K562 (cell line): Measurements from ENCODE around the gene ZMYND8. TPM values are rescaled to one million over a fixed set of nuclear protein-coding genes. Genes with fewer than 3 reads are reported as not detected.

Experiments
- BCOR ChIP-seq: fragments of 450-650 bp; IDR thresholded peaks from 2 replicates; pipeline ENCODE4 v1.6.1; 2016
- DMBX1 ChIP-seq: fragments of 250-450 bp; sonication (Bioruptor Pico); IDR thresholded peaks from 2 replicates; pipeline ENCODE4 v1.8.0; 2022; ENCODE audit warnings: inconsistent platforms, mild to moderate bottlenecking, moderate library complexity, borderline replicate concordance
- DPF2 ChIP-seq: fragments of 450-650 bp; IDR thresholded peaks from 2 replicates; pipeline ENCODE4 v1.6.1; 2016
- HCFC1 ChIP-seq: IDR thresholded peaks from 2 replicates; pipeline ENCODE4 v1.6.1; 2012; ENCODE audit warnings: low read depth, low read length, improper control_type of control experiment
- HMBOX1 ChIP-seq: sonication (generic); IDR thresholded peaks from 2 replicates; pipeline ENCODE4 v1.6.1; 2016
- LARP7 ChIP-seq: fragments of 450-650 bp; IDR thresholded peaks from 2 replicates; pipeline ENCODE4 v1.6.1; 2016
- MAFG ChIP-seq: fragments of 450-650 bp; conservative IDR thresholded peaks from 2 replicates; pipeline ENCODE4 v1.6.1; 2016; ENCODE audit warnings: missing genetic modification characterization, missing compliant biosample characterization
- PHF8 ChIP-seq: fragments of 200-600 bp; sonication (generic); IDR thresholded peaks from 2 replicates; pipeline ENCODE4 v1.6.1; 2012; ENCODE audit warnings: mixed run types, mild to moderate bottlenecking, inconsistent platforms, low read length, moderate library complexity, borderline replicate concordance
- RBFOX2 ChIP-seq: fragments of 200-400 bp; formaldehyde crosslinking; IDR thresholded peaks from 2 replicates; pipeline ENCODE4 v1.6.1; 2017; ENCODE audit warnings: low read depth, mild to moderate bottlenecking, low read length, moderate library complexity
- SAFB ChIP-seq: fragments of 200-400 bp; formaldehyde crosslinking; IDR thresholded peaks from 2 replicates; pipeline ENCODE4 v1.6.1; 2017; ENCODE audit warnings: low read depth, low read length, borderline replicate concordance
- SIN3A ChIP-seq, 2 experiments: fragments of 150-350 bp in 1 of 2; IDR thresholded peaks; 2 replicates each; pipeline ENCODE4 v1.6.1; 2011 to 2016; ENCODE audit warnings: borderline replicate concordance in 2 of 2, low read depth in 2 of 2, low read length in 2 of 2, mild to moderate bottlenecking in 2 of 2, moderate library complexity in 2 of 2; ENCODE audit not compliant: control insufficient read depth in 1 of 2
- ZBTB26 ChIP-seq: fragments of 450-650 bp; formaldehyde crosslinking; IDR thresholded peaks from 2 replicates; pipeline ENCODE4 v1.4.0; 2022; ENCODE audit warnings: missing genetic modification characterization
- ZNF121 ChIP-seq: sonication (generic); formaldehyde crosslinking; conservative IDR thresholded peaks from 2 replicates; pipeline ENCODE4 v1.8.0; 2022; ENCODE audit warnings: missing genetic modification reagents
- ZNF318 ChIP-seq, 2 experiments: fragments of 450-650 bp; IDR thresholded peaks; 2 replicates each; pipeline ENCODE4 v1.6.1; 2016; ENCODE audit warnings: mild to moderate bottlenecking in 2 of 2, borderline replicate concordance in 1 of 2, low read depth in 1 of 2, moderate library complexity in 1 of 2
- ZNF408 ChIP-seq: fragments of 250-450 bp; sonication (Bioruptor Pico); IDR thresholded peaks from 2 replicates; pipeline ENCODE4 v1.4.0; 2020; ENCODE audit warnings: low read depth, mild to moderate bottlenecking, moderate library complexity
- ZNF644 ChIP-seq: fragments of 200-800 bp; sonication (Bioruptor generic); IDR thresholded peaks from 2 replicates; pipeline ENCODE4 v1.6.1; 2016; ENCODE audit warnings: low read depth, missing genetic modification characterization, missing compliant biosample characterization
- polyA plus RNA-seq, 8 experiments: library from polyadenylated mRNA; depleted of rRNA in 4 of 8; stranded (reverse) in 5 of 8; unstranded in 3 of 8; fragments of >200 nt; fragmentation: Nextera tagmentation in 2 of 8; fragmentation: Illumina TruSeq in 1 of 8; extraction: Ambion mirVana in 2 of 8; extraction: Trizol in 1 of 8; gene quantifications; 2 replicates each; pipeline versions ENCODE4 v1.2.1 to v1.2.3, GENCODE V29; 2011 to 2014; ENCODE audit warnings: inconsistent platforms in 1 of 8, missing spikeins in 1 of 8
- total RNA-seq, 7 experiments: library from RNA; depleted of rRNA in 6 of 7; stranded (reverse); fragments of >200 nt in 6 of 7; fragmentation: Illumina TruSeq in 2 of 7; extraction: Trizol in 2 of 7; gene quantifications; 2 replicates each; pipeline versions ENCODE4 v1.2.1 to v1.2.3, GENCODE V29; 2011 to 2021; ENCODE audit warnings: low replicate concordance in 1 of 7

Gene ZMYND8
- total and polyA plus RNA-seq, 9 of the 15 experiments (the other 6 are each of a cell fraction or from before 2014, with no cell fraction given) = 31.8 to 148 (median 71.9) TPM

- TF ChIP-seq ZNF318 (IDR thresholded peaks at IDR 0.05; ENCODE audit: borderline replicate concordance in 1 of 2, low read depth in 1 of 2) (no peak), DPF2 (peak; percentile 41; the same call in 1 of the 2 replicates), SAFB (no peak), RBFOX2 (peak; percentile 56), MAFG (no peak), LARP7 (0 out of 2 replicates have a peak, but pooled peaks have one; percentile 40), PHF8 (peak; percentile 13; the same call in 1 of the 2 replicates), ZNF644 (peak; percentile 82; the same call in 1 of the 2 replicates), SIN3A (IDR thresholded peaks at IDR 0.05; ENCODE audit: borderline replicate concordance in 2 of 2, control insufficient read depth in 1 of 2, low read depth in 2 of 2, low read length in 2 of 2) (no peak; a peak in 1 of 4 replicates), ZNF121 (no peak), HCFC1 (no peak), HMBOX1 (peak; percentile 38; the same call in 1 of the 2 replicates), DMBX1 (CRISPR knock-in tag) (peak; percentile 82; the same call in 1 of the 2 replicates), ZNF408 (CRISPR knock-in tag) (no peak), BCOR (no peak), ZBTB26 (peak; percentile 90; the same call in 1 of the 2 replicates)
These were observed 1.6 kb downstream of the ZMYND8 start (continued) for GRCh38 chr20:47354714-47355488.
